OCI-LY1 (cell line): ENCODE data around the gene TKTL1.

Source experiments
- H2AFZ ChIP-seq: fragments of 200-600 bp; sonication (generic), shearing (Covaris generic); 2 replicates; pipeline ENCODE4 v1.6.0; 2014; ENCODE audit warnings: antibody characterized with exemption, mild to moderate bottlenecking, low read length
- H3F3A ChIP-seq: fragments of 200-600 bp; sonication (generic), shearing (Covaris generic); 2 replicates; pipeline ENCODE4 v1.6.0; 2014; ENCODE audit warnings: mild to moderate bottlenecking, antibody characterized with exemption, low read length, moderate library complexity; ENCODE audit not compliant: insufficient read depth
- H3K27ac ChIP-seq: fragments of 200-600 bp; sonication (generic); 2 replicates; pipeline ENCODE4 v1.5.1; 2014; ENCODE audit warnings: low read length, mixed run types, mild to moderate bottlenecking, low read depth; ENCODE audit not compliant: poor library complexity, severe bottlenecking
- H3K27me3 ChIP-seq: fragments of 200-600 bp; sonication (generic); 2 replicates; pipeline ENCODE4 v1.6.0; 2014; ENCODE audit warnings: antibody characterized with exemption, mild to moderate bottlenecking, low read length, moderate library complexity; ENCODE audit not compliant: insufficient read depth
- H3K36me3 ChIP-seq: fragments of 200-600 bp; sonication (generic); 2 replicates; pipeline ENCODE4 v1.6.1; 2014; ENCODE audit warnings: mild to moderate bottlenecking, antibody characterized with exemption, low read length, moderate library complexity, mixed read lengths; ENCODE audit not compliant: insufficient read depth
- H3K4me1 ChIP-seq: fragments of 200-600 bp; sonication (generic); 2 replicates; pipeline ENCODE4 v1.5.1; 2014; ENCODE audit warnings: mild to moderate bottlenecking, low read length, moderate library complexity; ENCODE audit not compliant: insufficient read depth, severe bottlenecking
- H3K4me2 ChIP-seq: fragments of 200-600 bp; sonication (generic), shearing (Covaris generic); 2 replicates; pipeline ENCODE4 v1.6.1; 2014; ENCODE audit warnings: low read length
- H3K4me3 ChIP-seq: fragments of 200-600 bp; sonication (generic); 2 replicates; pipeline ENCODE4 v1.5.1; 2014; ENCODE audit warnings: low read length, low read depth, mild to moderate bottlenecking, mixed read lengths; ENCODE audit not compliant: poor library complexity, severe bottlenecking
- H3K79me2 ChIP-seq: fragments of 200-600 bp; shearing (Covaris generic); 2 replicates; pipeline ENCODE4 v1.6.1; 2016; ENCODE audit warnings: mixed run types, low read length, mixed read lengths; ENCODE audit not compliant: insufficient read depth
- H3K9ac ChIP-seq: fragments of 200-600 bp; sonication (generic), shearing (Covaris generic); 2 replicates; pipeline ENCODE4 v1.6.1; 2014; ENCODE audit warnings: mild to moderate bottlenecking, low read length, mixed read lengths
- H3K9me2 ChIP-seq: fragments of 200-600 bp; sonication (generic), shearing (Covaris generic); 2 replicates; pipeline ENCODE4 v1.6.1; 2014; ENCODE audit warnings: low read depth, mild to moderate bottlenecking, low read length, mixed read lengths
- H3K9me3 ChIP-seq: fragments of 200-600 bp; shearing (Covaris generic); 2 replicates; pipeline ENCODE4 v1.6.1; 2014; ENCODE audit warnings: low read length, mixed read lengths
- H4K20me1 ChIP-seq: fragments of 200-600 bp; sonication (generic), shearing (Covaris generic); 2 replicates; pipeline ENCODE4 v1.6.0; 2016; ENCODE audit warnings: mild to moderate bottlenecking, low read length; ENCODE audit not compliant: insufficient read depth
- CTCF ChIP-seq: fragments of 200-600 bp; sonication (generic), shearing (Covaris generic); IDR thresholded peaks from 2 replicates; pipeline ENCODE4 v1.5.1; 2017; ENCODE audit warnings: mild to moderate bottlenecking, antibody characterized with exemption, low read length, moderate library complexity, mixed read lengths
- EZH2 ChIP-seq: fragments of 200-600 bp; sonication (generic), shearing (Covaris generic); IDR thresholded peaks from 2 replicates; pipeline ENCODE4 v1.8.0; 2017; ENCODE audit warnings: borderline replicate concordance, mixed run types, mild to moderate bottlenecking, antibody characterized with exemption, low read length, moderate library complexity, mixed read lengths

The TKTL1 gene

GRCh38 chrX:154323537-154323936, 27.9 kb downstream of the TKTL1 start:
- Histone ChIP-seq H2AFZ (no peak overlapping the region), H3K79me2 (no peaks in the 10 kb centered on the region), H3K9me2 (no peaks in the 10 kb centered on the region), H3K9ac (no peak overlapping the region), H3K36me3 (no peaks in the 10 kb centered on the region), H3K9me3 (no peaks in the 10 kb centered on the region), H3K4me3 (no peak overlapping the region), H4K20me1 (no peaks in the 10 kb centered on the region), H3K4me2 (no peak overlapping the region), H3K4me1 (peaks cover 4% of the 10 kb centered on the region), H3K27me3 (no peaks in the 10 kb centered on the region), H3K27ac (no peak overlapping the region), H3F3A (no peaks in the 10 kb centered on the region)
- TF ChIP-seq EZH2 (no peak), CTCF (no peak)

- Histone ChIP-seq H3F3A (no peaks in the 10 kb centered on the region), H3K9me2 (no peaks in the 10 kb centered on the region), H3K9ac (no peak overlapping the region), H3K27me3 (no peaks in the 10 kb centered on the region), H3K79me2 (no peaks in the 10 kb centered on the region), H3K4me3 (no peak overlapping the region), H3K4me1 (peaks cover 4% of the 10 kb centered on the region), H3K4me2 (no peak overlapping the region), H2AFZ (no peak overlapping the region), H3K27ac (no peak overlapping the region), H3K36me3 (no peaks in the 10 kb centered on the region), H4K20me1 (no peaks in the 10 kb centered on the region), H3K9me3 (no peaks in the 10 kb centered on the region)
- TF ChIP-seq CTCF (no peak), EZH2 (no peak)
Measured at GRCh38 chrX:154325541-154325940, 29.9 kb downstream of the TKTL1 start.

- Histone ChIP-seq H4K20me1 (no peaks in the 10 kb centered on the region), H3K36me3 (no peaks in the 10 kb centered on the region), H2AFZ (no peak overlapping the region), H3K4me2 (no peak overlapping the region), H3K4me3 (no peak overlapping the region), H3K9ac (no peak overlapping the region), H3F3A (no peaks in the 10 kb centered on the region), H3K27me3 (no peaks in the 10 kb centered on the region), H3K4me1 (no peaks in the 10 kb centered on the region), H3K9me3 (no peaks in the 10 kb centered on the region), H3K79me2 (no peaks in the 10 kb centered on the region), H3K27ac (no peak overlapping the region), H3K9me2 (no peaks in the 10 kb centered on the region)
- no peak for TF ChIP-seq CTCF
- TF ChIP-seq EZH2 = no peak
Measured at GRCh38 chrX:154327038-154327820, 31.6 kb downstream of the TKTL1 start.
